HG03095 (cell line): ENCODE data around the gene TIGIT.

ENCODE experiments used
- ATAC-seq: cut with Tn5 transposase; IDR thresholded peaks from one replicate; pipeline ENCODE4 v1.9.1; 2021; ENCODE audit warnings: moderate library complexity; ENCODE audit not compliant: unreplicated experiment

Gene TIGIT

DNA sequence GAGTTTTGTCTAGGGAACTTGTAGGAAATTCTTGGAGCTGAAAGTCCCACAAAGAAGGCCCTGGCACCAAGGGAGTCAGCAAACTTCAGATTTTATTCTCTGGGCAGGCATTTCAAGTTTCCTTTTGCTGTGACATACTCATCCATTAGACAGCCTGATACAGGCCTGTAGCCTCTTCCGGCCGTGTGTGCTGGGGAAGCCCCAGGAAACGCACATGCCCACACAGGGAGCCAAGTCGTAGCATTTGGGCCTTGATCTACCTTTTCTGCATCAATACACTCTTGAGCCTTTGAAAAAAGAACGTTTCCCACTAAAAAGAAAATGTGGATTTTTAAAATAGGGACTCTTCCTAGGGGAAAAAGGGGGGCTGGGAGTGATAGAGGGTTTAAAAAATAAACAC lies 15.0 kb downstream of the TIGIT start:
- ATAC-seq: peak; percentile 83

GRCh38 chr3:114310695-114311094 lies 16.9 kb downstream of the TIGIT start:
- no peak for ATAC-seq

DNA sequence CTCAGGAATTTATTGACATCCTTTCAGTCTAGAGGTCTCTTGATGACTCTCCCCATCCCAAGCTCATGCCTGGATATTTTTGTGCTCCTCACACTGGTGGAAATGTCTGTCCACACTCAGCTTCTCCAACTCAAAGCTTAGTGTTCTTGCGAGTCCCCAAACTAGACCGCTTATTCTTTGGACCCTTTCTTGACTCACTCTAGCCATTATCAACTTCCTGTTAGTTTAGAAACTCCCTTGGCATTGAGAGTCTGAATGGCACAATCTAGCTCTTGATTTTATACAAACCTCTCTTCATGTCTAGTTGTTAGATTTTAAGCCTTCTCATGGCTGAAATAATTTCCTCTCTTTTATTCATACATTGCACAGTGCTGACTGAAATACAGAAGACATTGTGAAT lies 19.6 kb downstream of the TIGIT start:
- no peak for ATAC-seq

- no peak for ATAC-seq
Observed at GRCh38 chr3:114314282-114314681, 20.5 kb downstream of the TIGIT start.

GRCh38 chr3:114318295-114318694 lies 24.5 kb downstream of the TIGIT start:
- no peak for ATAC-seq

DNA sequence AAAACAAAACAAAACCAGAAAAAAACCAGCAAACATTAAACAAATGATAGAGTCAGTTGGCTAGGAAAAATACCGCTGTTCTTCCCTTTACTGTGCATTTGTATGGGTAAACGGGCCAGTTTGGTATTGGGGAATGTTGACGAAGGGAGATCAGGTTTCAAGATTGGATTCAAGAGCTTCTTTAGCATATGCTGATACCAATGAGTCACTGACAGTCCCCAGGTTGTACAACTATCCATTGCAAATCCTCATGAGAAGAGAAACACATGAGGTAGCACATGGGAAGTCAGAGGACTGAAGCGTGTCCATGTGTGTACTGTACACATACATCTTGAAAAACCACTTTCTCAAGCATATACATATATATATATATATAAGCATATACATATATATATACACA lies 25.6 kb downstream of the TIGIT start:
- ATAC-seq: no peak

GRCh38 chr3:114320246-114320645 lies 26.4 kb downstream of the TIGIT start:
- ATAC-seq: no peak

DNA sequence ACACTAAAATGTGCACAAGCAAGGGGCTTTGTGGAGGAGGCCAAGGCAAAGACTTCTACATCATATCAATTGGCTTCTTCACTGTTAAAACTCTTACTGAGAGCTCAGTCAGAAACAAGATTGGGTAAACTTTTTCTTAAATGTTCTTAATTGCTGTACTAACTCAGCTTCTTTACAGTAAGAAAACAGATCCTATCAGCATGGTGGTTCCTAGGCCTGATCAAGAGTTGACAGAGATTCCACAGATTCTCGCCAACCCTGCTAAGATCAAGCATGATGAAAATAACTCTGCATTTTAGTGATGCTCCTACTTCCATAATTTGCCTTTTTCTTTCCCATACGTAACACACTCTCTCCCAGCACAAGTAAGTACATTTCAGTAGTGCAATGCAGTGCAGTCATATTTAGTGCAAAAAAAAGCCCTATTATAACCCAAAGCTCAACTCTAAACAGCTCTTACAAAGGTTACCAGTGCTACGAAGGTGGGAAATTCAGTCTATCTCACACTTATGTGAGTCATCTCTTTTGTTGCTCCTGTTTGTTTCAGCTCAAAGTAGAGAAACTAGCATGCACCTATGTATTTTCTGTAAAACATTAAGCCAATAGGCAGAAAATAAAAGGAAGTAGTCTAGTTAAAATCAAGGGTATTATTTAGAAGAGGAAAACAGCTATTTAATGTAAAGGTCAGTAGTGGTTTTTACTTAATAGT lies 29.9 kb downstream of the TIGIT start:
- ATAC-seq: no peak

DNA sequence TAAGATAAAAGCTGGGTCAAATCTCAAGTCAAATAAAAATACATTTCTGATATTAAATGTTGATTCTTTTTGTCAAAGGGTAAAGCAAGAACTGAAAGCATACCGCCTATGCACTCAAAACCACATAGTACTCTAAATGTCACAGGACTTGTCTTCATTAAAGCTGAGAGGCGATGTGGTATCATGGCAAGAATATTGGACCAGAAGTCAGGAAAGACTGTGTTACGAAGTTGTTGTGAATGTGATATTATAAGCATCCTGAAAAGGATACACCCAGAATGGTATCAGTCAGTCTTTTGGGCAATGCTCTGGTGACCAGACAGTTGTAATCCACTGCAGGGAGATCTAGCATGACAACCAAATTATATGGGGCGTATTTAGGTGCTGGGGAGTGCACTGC lies 33.8 kb downstream of the TIGIT start:
- no peak for ATAC-seq

DNA sequence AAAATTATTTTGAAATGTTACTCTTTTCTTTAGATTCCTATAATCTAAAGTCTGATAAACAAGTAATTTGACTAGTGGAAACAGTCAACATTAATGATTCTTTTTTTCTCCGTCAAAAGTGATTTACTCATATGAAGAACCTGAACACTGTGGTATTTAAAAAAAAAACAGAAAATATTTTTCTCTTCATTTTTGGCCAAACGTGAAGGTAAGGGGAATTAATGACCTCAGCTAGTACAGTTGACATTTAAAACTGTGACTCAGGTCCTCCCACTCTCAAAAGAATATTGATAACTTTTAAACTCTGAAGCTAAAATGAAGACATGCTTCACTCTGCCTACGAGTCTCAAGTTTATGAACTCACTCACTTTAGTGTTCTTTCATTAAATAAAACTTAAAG lies 34.5 kb downstream of the TIGIT start:
- ATAC-seq: no peak

DNA sequence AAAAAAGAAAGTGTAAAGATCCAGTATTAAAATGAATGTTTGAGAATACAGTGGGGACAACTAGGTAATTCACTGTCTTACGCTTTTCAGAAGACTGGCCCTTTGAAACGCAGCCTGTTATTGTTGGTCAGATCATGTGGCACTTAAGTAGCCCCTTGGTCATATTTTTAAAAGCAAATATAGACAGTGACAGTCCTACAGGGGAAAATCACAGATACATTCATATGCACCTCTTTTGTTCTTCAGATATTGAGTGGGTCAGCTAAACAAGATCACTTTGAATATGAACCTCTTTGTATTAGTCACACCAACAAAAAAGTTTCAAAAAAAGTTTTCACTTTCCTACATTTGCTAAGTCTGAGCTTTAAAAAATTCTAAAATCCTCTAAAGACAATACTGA lies 36.0 kb downstream of the TIGIT start:
- no peak for ATAC-seq

DNA sequence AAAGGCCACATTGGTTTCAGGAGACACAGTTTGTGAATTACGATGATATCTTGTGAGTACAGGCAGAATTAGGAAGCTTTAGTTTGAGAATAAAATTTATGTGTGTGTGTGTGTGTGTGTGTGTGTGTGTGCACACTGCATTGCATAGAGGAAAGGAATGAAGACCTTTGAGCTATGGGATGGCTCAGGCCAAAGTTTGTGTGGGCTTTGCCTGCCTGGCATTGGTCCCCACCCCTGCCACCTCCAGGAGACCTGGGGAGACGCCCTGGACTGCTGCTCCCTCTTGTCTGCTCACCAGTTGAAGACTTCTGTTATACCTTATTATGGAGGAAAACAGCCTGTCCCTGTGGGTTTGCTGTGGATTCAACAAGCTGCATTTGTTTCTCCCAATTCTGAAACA lies 37.2 kb downstream of the TIGIT start:
- no peak for ATAC-seq

DNA sequence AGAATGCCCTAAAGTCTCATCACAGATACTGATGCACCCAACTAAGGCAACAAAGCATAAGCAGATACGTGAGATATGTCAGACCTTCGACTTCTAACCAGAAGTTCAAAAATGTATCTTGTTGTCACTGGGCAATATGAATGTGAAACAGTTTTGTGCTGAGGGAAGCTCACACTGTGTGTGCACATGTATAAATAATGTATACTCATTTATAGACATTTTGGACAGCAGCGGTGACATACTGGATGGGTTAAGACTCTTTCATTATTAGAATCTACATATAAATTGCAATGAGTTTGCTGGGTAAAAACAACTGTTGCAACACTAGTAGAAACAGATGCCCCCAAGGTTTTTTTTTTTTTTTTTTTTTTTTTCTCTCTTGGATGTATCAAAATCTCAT lies 37.9 kb downstream of the TIGIT start:
- ATAC-seq: no peak

DNA sequence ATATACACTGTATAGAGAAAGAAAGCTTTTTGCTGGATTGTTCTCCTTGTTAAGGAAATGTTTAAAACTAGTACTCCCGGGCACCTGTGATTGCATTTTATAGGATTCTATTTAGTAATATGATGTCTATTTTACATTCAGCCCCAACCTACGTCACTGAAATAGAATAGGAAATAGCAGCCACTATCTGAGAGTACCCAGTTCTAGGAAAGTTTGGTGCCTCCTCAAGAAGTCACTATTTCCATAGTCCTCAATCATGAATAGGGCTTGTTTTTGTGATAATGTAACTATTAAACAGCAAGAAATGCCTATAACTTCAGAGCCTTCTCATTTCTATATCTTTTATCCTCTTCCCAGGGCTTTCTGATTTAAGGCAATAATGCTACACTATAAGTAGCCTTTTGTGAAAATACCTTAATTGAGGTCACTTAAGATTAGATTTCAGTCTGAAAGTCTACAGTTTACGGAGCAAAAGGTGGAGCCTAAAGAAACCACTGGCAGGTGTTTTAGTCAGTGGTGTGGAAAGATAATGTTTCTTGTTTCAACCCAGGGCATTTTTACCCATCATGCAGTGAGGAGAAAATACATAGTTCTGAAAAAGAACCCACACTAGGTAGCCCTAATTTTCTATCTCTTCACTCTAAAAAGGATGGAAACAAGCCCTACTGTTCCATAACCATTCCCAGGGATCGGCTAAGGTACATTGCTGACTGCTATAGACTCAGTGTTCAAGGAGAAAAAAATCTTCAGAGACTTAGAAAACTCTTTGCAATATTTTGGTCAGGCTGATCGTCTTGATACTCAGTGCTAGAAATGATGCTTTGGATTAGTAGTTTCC lies 38.7 kb downstream of the TIGIT start:
- ATAC-seq: peak; percentile 58

DNA sequence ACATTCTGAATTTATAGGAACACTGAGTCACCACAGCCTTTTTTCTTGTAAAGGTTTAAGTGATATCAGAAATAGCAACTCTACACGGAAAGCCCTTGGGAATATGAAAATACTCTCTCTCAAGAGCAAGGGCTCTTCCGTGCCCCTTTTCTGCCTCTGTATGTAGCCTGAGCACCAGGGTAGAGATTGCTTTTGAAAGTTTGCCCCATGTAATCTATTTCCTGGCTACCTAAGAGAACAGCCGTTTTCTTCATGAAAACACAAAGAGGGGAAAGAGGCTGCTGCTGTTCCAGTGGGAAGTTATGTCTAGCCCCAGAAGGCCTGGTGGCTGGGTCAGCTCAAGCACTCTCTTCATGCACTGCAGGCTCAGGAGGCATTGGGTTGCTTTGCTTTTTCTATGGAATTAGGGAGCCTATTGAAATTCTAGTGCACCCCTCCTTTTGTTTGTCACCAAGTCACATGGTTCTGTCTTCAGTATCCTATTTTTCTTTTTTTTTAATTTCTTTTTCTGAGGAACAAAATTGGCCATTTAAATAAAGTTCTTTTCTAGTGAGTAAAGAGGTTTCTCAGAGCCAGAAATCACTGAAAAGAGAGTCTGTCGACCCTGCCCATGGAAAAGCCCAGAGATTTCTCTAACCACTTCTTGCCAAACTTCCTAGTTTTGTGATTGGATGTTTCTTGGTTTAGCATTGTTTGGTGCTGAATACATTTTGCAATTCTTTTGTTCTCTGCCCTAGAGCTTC lies 39.5 kb downstream of the TIGIT start:
- ATAC-seq: peak; percentile 7

- ATAC-seq: no peak
Observed at GRCh38 chr3:114333923-114334240, 40.1 kb downstream of the TIGIT start.

- no peak for ATAC-seq
Observed at GRCh38 chr3:114336122-114336697, 42.4 kb downstream of the TIGIT start.

- ATAC-seq: no peak
Observed at GRCh38 chr3:114336857-114337256, 43.0 kb downstream of the TIGIT start.

GRCh38 chr3:114338651-114339357 lies 45.0 kb downstream of the TIGIT start:
- no peak for ATAC-seq

GRCh38 chr3:114344492-114344891 lies 50.7 kb downstream of the TIGIT start:
- no peak for ATAC-seq

DNA sequence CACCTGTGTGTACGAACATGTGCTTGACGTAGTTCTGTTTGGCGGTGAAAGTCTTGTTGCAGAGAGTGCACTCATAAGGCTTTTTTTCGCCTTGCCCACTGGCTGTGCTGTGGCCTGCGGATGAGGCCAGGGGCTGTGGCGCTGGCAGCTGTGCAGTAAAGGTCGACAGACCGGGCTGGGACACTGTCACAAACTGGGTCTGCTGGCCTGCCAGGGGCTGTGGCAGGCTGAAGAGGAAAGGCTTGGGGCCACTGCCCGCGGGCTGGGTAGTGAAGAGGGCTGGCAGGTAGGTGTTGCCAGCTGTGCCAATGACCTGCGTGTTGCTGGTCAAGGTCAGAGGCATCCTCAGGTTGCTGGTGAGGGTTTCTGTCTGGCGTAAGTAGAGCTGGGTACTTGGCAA lies 56.4 kb downstream of the TIGIT start:
- no peak for ATAC-seq
